ENCODE results near the gene ZCCHC14.

ZCCHC14 gene

DNA sequence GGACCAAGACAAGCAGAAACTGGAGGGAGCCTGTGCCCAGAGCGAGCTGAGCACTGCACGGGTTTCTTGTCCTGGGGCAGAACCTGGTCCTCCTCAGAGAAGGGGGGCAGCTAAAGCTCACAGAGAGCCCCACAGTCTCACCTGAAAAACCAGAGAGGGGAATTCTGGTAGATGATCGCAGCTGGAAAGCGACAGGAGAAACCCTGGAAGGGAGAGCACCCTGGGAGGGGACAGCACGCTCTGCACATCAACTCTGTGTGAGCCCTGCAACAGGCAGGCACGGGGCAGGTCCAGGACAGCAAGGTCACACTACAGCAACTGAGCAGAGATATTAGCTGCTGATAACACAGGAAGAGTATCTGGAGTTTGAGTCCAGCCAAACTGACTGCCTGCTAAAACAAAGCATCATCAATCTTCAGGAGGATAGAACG, 18.2 kb downstream of the ZCCHC14 start:
- Histone ChIP-seq H3K4me1 (ENCODE audit: low read depth, poor library complexity, severe bottlenecking) (no peaks in the 10 kb centered on the region), H3K4me2 (no peak overlapping the region), H3K79me2 (ENCODE audit: insufficient read depth, low read depth) (0 out of 2 replicates have a peak, but pooled peaks cover 3% of the 10 kb centered on the region), H4K20me1 (ENCODE audit: insufficient read depth) (no peaks in the 10 kb centered on the region), H3K9ac (no peak overlapping the region), H3K4me3 (IDR thresholded peaks at IDR 0.05; ENCODE audit: insufficient read depth, low read depth, low read length) (no peak overlapping the region), H2AFZ (ENCODE audit: low read depth) (no peak overlapping the region), H3K27ac (no peak overlapping the region), H3K27me3 (ENCODE audit: insufficient read depth, low read depth) (no peaks in the 10 kb centered on the region), H3K36me3 (ENCODE audit: insufficient read depth) (no peaks in the 10 kb centered on the region)
- TF ChIP-seq CTCF (conservative IDR thresholded peaks at IDR 0.05; ENCODE audit: low read depth, low read length) = no peak

DNA sequence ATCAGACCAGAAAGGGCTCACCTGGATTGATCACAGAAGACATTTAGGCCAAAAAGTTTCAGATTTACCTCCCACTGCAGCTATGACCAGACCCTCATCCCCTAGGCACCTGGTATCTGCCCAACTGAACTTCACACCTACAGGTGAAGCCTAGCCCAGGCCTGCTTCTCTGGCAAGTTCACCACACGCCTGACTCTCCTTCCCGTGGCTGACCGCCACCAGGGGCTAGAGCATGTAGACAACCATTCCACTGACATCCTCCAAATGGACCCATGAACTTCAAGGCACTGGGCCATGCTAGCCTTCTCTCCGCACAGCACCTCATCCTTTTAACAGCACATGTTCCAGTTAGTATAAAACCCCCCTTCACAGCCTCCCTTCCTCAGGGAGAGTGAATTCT, 18.8 kb downstream of the ZCCHC14 start:
- H3K79me2 ChIP-seq (ENCODE audit: insufficient read depth, low read depth) = 0 out of 2 replicates have a peak, but pooled peaks cover 3% of the 10 kb centered on the region
- H3K4me3 ChIP-seq (IDR thresholded peaks at IDR 0.05; ENCODE audit: insufficient read depth, low read depth, low read length) = no peak overlapping the region
- H3K9ac ChIP-seq = no peak overlapping the region
- no peaks in the 10 kb centered on the region for H3K27me3 ChIP-seq (ENCODE audit: insufficient read depth, low read depth)
- H3K4me2 ChIP-seq = no peak overlapping the region
- no peaks in the 10 kb centered on the region for H3K36me3 ChIP-seq (ENCODE audit: insufficient read depth)
- TF ChIP-seq CTCF (conservative IDR thresholded peaks at IDR 0.05; ENCODE audit: low read depth, low read length) = no peak
- no peaks in the 10 kb centered on the region for H4K20me1 ChIP-seq (ENCODE audit: insufficient read depth)
- H2AFZ ChIP-seq (ENCODE audit: low read depth) = no peak overlapping the region
- no peak overlapping the region for H3K27ac ChIP-seq
- no peaks in the 10 kb centered on the region for H3K4me1 ChIP-seq (ENCODE audit: low read depth, poor library complexity, severe bottlenecking)

DNA sequence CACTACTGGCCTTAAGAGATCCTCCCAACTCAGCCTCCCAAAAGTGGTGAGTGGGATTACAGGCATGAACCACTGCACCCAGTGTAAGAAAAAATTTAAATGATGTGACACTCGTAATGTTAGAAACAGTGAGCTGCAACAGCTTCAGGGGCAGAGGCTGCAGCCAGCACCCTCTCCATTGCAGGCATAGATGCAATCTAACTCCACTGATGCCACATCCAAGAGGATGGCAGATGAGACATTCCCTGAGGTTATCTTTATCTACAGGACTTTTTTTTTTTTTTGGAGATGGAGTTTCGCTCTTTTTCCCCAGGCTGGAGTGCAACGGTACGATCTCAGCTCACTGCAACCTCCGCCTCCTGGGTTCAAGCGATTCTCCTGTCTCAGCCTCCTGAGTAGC, 19.9 kb downstream of the ZCCHC14 start:
- Histone ChIP-seq H3K4me1 (ENCODE audit: low read depth, poor library complexity, severe bottlenecking) (no peaks in the 10 kb centered on the region), H3K36me3 (ENCODE audit: insufficient read depth) (no peaks in the 10 kb centered on the region), H3K9ac (no peak overlapping the region), H3K79me2 (ENCODE audit: insufficient read depth, low read depth) (0 out of 2 replicates have a peak, but pooled peaks cover 1% of the 10 kb centered on the region), H3K4me2 (no peak overlapping the region), H3K4me3 (IDR thresholded peaks at IDR 0.05; ENCODE audit: insufficient read depth, low read depth, low read length) (no peak overlapping the region), H3K27me3 (ENCODE audit: insufficient read depth, low read depth) (no peaks in the 10 kb centered on the region), H2AFZ (ENCODE audit: low read depth) (no peak overlapping the region), H4K20me1 (ENCODE audit: insufficient read depth) (no peaks in the 10 kb centered on the region), H3K27ac (no peak overlapping the region)
- TF ChIP-seq CTCF (conservative IDR thresholded peaks at IDR 0.05; ENCODE audit: low read depth, low read length) = no peak

DNA sequence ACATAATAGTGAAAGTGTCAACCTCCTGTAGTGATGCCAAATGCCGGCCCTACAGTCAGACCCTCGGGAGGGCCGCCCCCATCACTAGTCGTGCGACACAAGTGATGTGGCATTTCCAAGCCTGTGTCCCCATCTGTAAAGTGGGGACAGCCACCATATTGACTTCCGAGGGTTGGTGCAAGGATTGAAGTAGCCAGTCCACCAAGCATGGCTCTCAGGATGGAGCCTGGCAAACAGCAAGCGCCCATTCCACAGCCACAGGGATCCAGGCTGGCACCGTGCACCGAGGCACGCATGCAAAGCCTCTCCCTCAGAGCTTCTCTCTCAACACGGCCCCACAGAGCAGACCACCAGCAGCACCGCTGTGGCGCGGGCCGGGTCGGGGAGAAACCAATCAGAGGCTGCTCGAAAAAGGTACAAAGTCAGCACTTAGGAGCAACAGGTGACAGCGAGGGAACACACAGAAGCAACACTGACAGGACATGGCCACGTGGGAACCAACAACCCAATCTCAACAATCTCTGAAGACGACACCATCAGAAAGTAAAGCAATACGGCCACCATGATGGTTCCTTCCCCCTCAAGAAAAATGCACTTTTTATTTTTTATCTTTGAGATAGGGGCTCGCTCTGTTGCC, 20.6 kb downstream of the ZCCHC14 start:
- no peak for TF ChIP-seq CTCF (conservative IDR thresholded peaks at IDR 0.05; ENCODE audit: low read depth, low read length)
- Histone ChIP-seq H3K9ac (no peak overlapping the region), H3K4me2 (no peak overlapping the region), H3K4me1 (ENCODE audit: low read depth, poor library complexity, severe bottlenecking) (no peaks in the 10 kb centered on the region), H3K4me3 (IDR thresholded peaks at IDR 0.05; ENCODE audit: insufficient read depth, low read depth, low read length) (no peak overlapping the region), H2AFZ (ENCODE audit: low read depth) (no peak overlapping the region), H3K27me3 (ENCODE audit: insufficient read depth, low read depth) (no peaks in the 10 kb centered on the region), H3K79me2 (ENCODE audit: insufficient read depth, low read depth) (no peaks in the 10 kb centered on the region), H3K36me3 (ENCODE audit: insufficient read depth) (no peaks in the 10 kb centered on the region), H3K27ac (no peak overlapping the region), H4K20me1 (ENCODE audit: insufficient read depth) (no peaks in the 10 kb centered on the region)
